Natural killer cell treated with Interleukin-12 subunit alpha and Interleukin-12 subunit beta and Interleukin-15 and Interleukin-18, amount 100 ng/mL, for 72 hours (primary cell): ENCODE measurements around the gene SRCIN1. TPM values are rescaled to one million over a fixed set of nuclear protein-coding genes. Genes with fewer than 3 reads are reported as not detected.
"Not testable (repeated sequence)": the region's sequence is repeated elsewhere in the genome, so short reads cannot be mapped to it uniquely, and the experiment has no call there.

Experiments used
- ATAC-seq, 2 donors: fragments of 150-1000 bp; cut with Tn5 transposase in 1 of 2; sonication (Bioruptor Pico), chemical (Tn5 transposase) in 1 of 2; 2 replicates each; pipeline ENCODE4 v1.10.0; 2021
- DNase-seq: peaks from one replicate; pipeline ENCODE4 v3.0.0; 2022; ENCODE audit warnings: low spot score
- H3K27ac Mint-ChIP-seq, 2 donors: 1 replicate in 1 of 2; 2 replicates in 1 of 2; pipeline ENCODE4 v1.8.0; 2022; ENCODE audit warnings: mixed read lengths in 2 of 2, mild to moderate bottlenecking in 1 of 2, moderate library complexity in 1 of 2
- H3K27me3 Mint-ChIP-seq, 2 donors: 1 replicate in 1 of 2; 2 replicates in 1 of 2; pipeline ENCODE4 v1.8.0; 2022; ENCODE audit warnings: mixed read lengths in 2 of 2
- H3K36me3 Mint-ChIP-seq: one replicate; pipeline ENCODE4 v1.8.0; 2022; ENCODE audit warnings: mixed read lengths
- H3K4me1 Mint-ChIP-seq, 2 donors: 1 replicate in 1 of 2; 2 replicates in 1 of 2; pipeline ENCODE4 v1.8.0; 2022; ENCODE audit warnings: low read depth in 2 of 2, mixed read lengths in 2 of 2, mild to moderate bottlenecking in 1 of 2
- H3K4me3 Mint-ChIP-seq: one replicate; pipeline ENCODE4 v1.8.0; 2022; ENCODE audit warnings: mixed read lengths
- H3K9me3 Mint-ChIP-seq: 2 replicates; pipeline ENCODE4 v1.8.0; 2022; ENCODE audit warnings: mixed read lengths
- total RNA-seq, 2 donors: library from RNA; stranded (reverse); gene quantifications; one replicate each; pipeline ENCODE4 v1.2.3, GENCODE V29; 2022

SRCIN1 gene
- total RNA-seq, 2 donors from 2014 or later = 0.05 to 0.28 TPM

- Mint-ChIP-seq H3K9me3 (no peaks in the 10 kb centered on the region), H3K4me3 (no peak overlapping the region), H3K4me1 (no peaks in the 10 kb centered on the region), H3K36me3 (no peaks in the 10 kb centered on the region), H3K27ac (no peak overlapping the region), H3K27me3 (peaks cover 10% of the 10 kb centered on the region in 2 donors)
- ATAC-seq (no peak), DNase-seq (no peak)
These were observed 65.2 kb downstream of the SRCIN1 start for GRCh38 chr17:38540514-38541045.

GRCh38 chr17:38539386-38539785 lies 66.4 kb downstream of the SRCIN1 start:
- Mint-ChIP-seq H3K4me1 (no peaks in the 10 kb centered on the region), H3K27me3 (peaks cover 10 to 13% of the 10 kb centered on the region in 2 donors), H3K4me3 (no peak overlapping the region), H3K27ac (no peak overlapping the region), H3K9me3 (no peaks in the 10 kb centered on the region), H3K36me3 (no peaks in the 10 kb centered on the region)
- no peak for DNase-seq
- no peak for ATAC-seq

- ATAC-seq = no peak
- Mint-ChIP-seq H3K4me1 (no peaks in the 10 kb centered on the region), H3K9me3 (no peaks in the 10 kb centered on the region), H3K36me3 (no peaks in the 10 kb centered on the region), H3K4me3 (no peak overlapping the region), H3K27me3 (peaks cover 10 to 13% of the 10 kb centered on the region in 2 donors), H3K27ac (no peak overlapping the region)
- DNase-seq = no peak
These were observed 66.8 kb downstream of the SRCIN1 start for GRCh38 chr17:38538906-38539305.

GRCh38 chr17:38536661-38537060 lies 69.1 kb downstream of the SRCIN1 start:
- no peaks in the 10 kb centered on the region for H3K36me3 Mint-ChIP-seq
- H3K27me3 Mint-ChIP-seq = peaks cover 10 to 13% of the 10 kb centered on the region in 2 donors
- H3K9me3 Mint-ChIP-seq = no peaks in the 10 kb centered on the region
- no peaks in the 10 kb centered on the region for H3K4me1 Mint-ChIP-seq
- no peak for ATAC-seq
- H3K27ac Mint-ChIP-seq = no peak overlapping the region
- H3K4me3 Mint-ChIP-seq = no peak overlapping the region
- DNase-seq = no peak

GRCh38 chr17:38535886-38536285 lies 69.9 kb downstream of the SRCIN1 start:
- Mint-ChIP-seq H3K27ac (no peak overlapping the region), H3K27me3 (peaks cover 10 to 13% of the 10 kb centered on the region in 2 donors), H3K4me1 (no peaks in the 10 kb centered on the region), H3K4me3 (no peak overlapping the region), H3K9me3 (no peaks in the 10 kb centered on the region), H3K36me3 (no peaks in the 10 kb centered on the region)
- ATAC-seq (no peak), DNase-seq (no peak)

- no peak for DNase-seq
- no peaks in the 10 kb centered on the region for H3K9me3 Mint-ChIP-seq
- no peaks in the 10 kb centered on the region for H3K36me3 Mint-ChIP-seq
- no peak overlapping the region for H3K27ac Mint-ChIP-seq
- H3K27me3 Mint-ChIP-seq = peaks cover 13 to 16% of the 10 kb centered on the region in 2 donors
- ATAC-seq = no peak
- no peaks in the 10 kb centered on the region for H3K4me1 Mint-ChIP-seq
- H3K4me3 Mint-ChIP-seq = no peak overlapping the region
These were observed 71.3 kb downstream of the SRCIN1 start for GRCh38 chr17:38534498-38534885.

- H3K27ac Mint-ChIP-seq = no peak overlapping the region
- H3K9me3 Mint-ChIP-seq = no peaks in the 10 kb centered on the region
- no peaks in the 10 kb centered on the region for H3K4me1 Mint-ChIP-seq
- H3K36me3 Mint-ChIP-seq = no peaks in the 10 kb centered on the region
- DNase-seq (no peak), ATAC-seq (no peak)
- peaks cover 13 to 16% of the 10 kb centered on the region in 2 donors for H3K27me3 Mint-ChIP-seq
- no peak overlapping the region for H3K4me3 Mint-ChIP-seq
These were observed 71.8 kb downstream of the SRCIN1 start for GRCh38 chr17:38533866-38534497.

- Mint-ChIP-seq H3K36me3 (no peaks in the 10 kb centered on the region), H3K27ac (no peak overlapping the region)
These were observed 72.5 kb downstream of the SRCIN1 start for GRCh38 chr17:38533241-38533640.

GRCh38 chr17:38532451-38532850 lies 73.3 kb downstream of the SRCIN1 start:
- Mint-ChIP-seq H3K4me1 (no peaks in the 10 kb centered on the region), H3K27me3 (peaks cover 13 to 21% of the 10 kb centered on the region in 2 donors), H3K4me3 (no peak overlapping the region), H3K27ac (no peak overlapping the region), H3K9me3 (no peaks in the 10 kb centered on the region), H3K36me3 (no peaks in the 10 kb centered on the region)
- DNase-seq = no peak
- no peak for ATAC-seq

More at GRCh38 chr17:38533241-38533640, 72.5 kb downstream of the SRCIN1 start:
- no peaks in the 10 kb centered on the region for H3K4me1 Mint-ChIP-seq
- no peaks in the 10 kb centered on the region for H3K9me3 Mint-ChIP-seq
- ATAC-seq (no peak), DNase-seq (no peak)
- H3K4me3 Mint-ChIP-seq = no peak overlapping the region
- peaks cover 13 to 19% of the 10 kb centered on the region in 2 donors for H3K27me3 Mint-ChIP-seq

GRCh38 chr17:38531761-38532160 lies 74.0 kb downstream of the SRCIN1 start:
- H3K27ac Mint-ChIP-seq, DNase-seq, H3K4me1 Mint-ChIP-seq, ATAC-seq, H3K9me3 Mint-ChIP-seq, H3K4me3 Mint-ChIP-seq, H3K36me3 Mint-ChIP-seq: not testable (repeated sequence)
- peaks cover 13 to 21% of the 10 kb centered on the region in 2 donors for H3K27me3 Mint-ChIP-seq

- not testable (repeated sequence) for H3K36me3 Mint-ChIP-seq, H3K9me3 Mint-ChIP-seq, H3K27ac Mint-ChIP-seq, ATAC-seq, H3K4me3 Mint-ChIP-seq, DNase-seq, H3K4me1 Mint-ChIP-seq
- peaks cover 5 to 17% of the 10 kb centered on the region in 2 donors for H3K27me3 Mint-ChIP-seq
These were observed 74.9 kb downstream of the SRCIN1 start for GRCh38 chr17:38530856-38531255.

- not testable (repeated sequence) for H3K4me3 Mint-ChIP-seq, H3K4me1 Mint-ChIP-seq
These were observed 77.6 kb downstream of the SRCIN1 start for GRCh38 chr17:38528141-38528540.

GRCh38 chr17:38526526-38526925 lies 79.2 kb downstream of the SRCIN1 start:
- peaks cover 0 to 11% of the 10 kb centered on the region in 2 donors for H3K27me3 Mint-ChIP-seq
- not testable (repeated sequence) for H3K9me3 Mint-ChIP-seq, H3K36me3 Mint-ChIP-seq, ATAC-seq, H3K4me3 Mint-ChIP-seq, DNase-seq, H3K27ac Mint-ChIP-seq, H3K4me1 Mint-ChIP-seq

More at GRCh38 chr17:38528141-38528540, 77.6 kb downstream of the SRCIN1 start:
- not testable (repeated sequence) for H3K36me3 Mint-ChIP-seq, DNase-seq, H3K9me3 Mint-ChIP-seq, ATAC-seq, H3K27ac Mint-ChIP-seq
- peaks cover 0 to 13% of the 10 kb centered on the region in 2 donors for H3K27me3 Mint-ChIP-seq

- Mint-ChIP-seq H3K4me1 (peaks cover 7 to 11% of the 10 kb centered on the region in 2 donors), H3K36me3 (no peaks in the 10 kb centered on the region), H3K9me3 (no peaks in the 10 kb centered on the region), H3K27me3 (peaks cover 26 to 40% of the 10 kb centered on the region in 2 donors), H3K27ac (no peak overlapping the region), H3K4me3 (no peak overlapping the region)
- ATAC-seq = no peak
- DNase-seq = no peak
These were observed 93.2 kb downstream of the SRCIN1 start for GRCh38 chr17:38512473-38513058.
